Lung (tissue), 12 donors: Measurements from ENCODE around the gene AGFG2. TPM values are rescaled to one million over a fixed set of nuclear protein-coding genes. Genes with fewer than 3 reads are reported as not detected.

Source experiments
- ATAC-seq: fragments of 200-7000 bp; cut with Tn5 transposase; one replicate; pipeline ENCODE4 v1.9.1; 2020; ENCODE audit warnings: moderate number of reproducible peaks; ENCODE audit not compliant: insufficient read depth, low FRiP score
- DNase-seq, 3 donors: peaks; one replicate each; pipeline ENCODE4 v3.0.0-alpha.2; 2013 to 2017
- H3K27ac ChIP-seq, 2 donors: one replicate each; pipeline ENCODE4 v1.5.1; 2013; ENCODE audit warnings: mild to moderate bottlenecking in 2 of 2, moderate library complexity in 2 of 2, control low read depth in 1 of 2, inconsistent platforms in 1 of 2, low read depth in 1 of 2, low read length in 1 of 2
- H3K27me3 ChIP-seq, 3 donors: one replicate each; pipeline ENCODE4 v1.5.1; 2013; ENCODE audit warnings: low read length in 2 of 3; ENCODE audit not compliant: control insufficient read depth in 3 of 3, insufficient read depth in 3 of 3
- H3K36me3 ChIP-seq, 4 donors: one replicate each; pipeline ENCODE4 v1.5.1; 2013; ENCODE audit warnings: low read length in 4 of 4, mild to moderate bottlenecking in 1 of 4, moderate library complexity in 1 of 4; ENCODE audit not compliant: control insufficient read depth in 4 of 4, insufficient read depth in 4 of 4
- H3K4me1 ChIP-seq, 5 donors: one replicate each; pipeline ENCODE4 v1.5.1; 2013; ENCODE audit warnings: low read length in 5 of 5, mild to moderate bottlenecking in 2 of 5, moderate library complexity in 1 of 5; ENCODE audit not compliant: control insufficient read depth in 5 of 5, insufficient read depth in 5 of 5
- H3K4me3 ChIP-seq: one replicate; pipeline ENCODE4 v1.5.1; 2013; ENCODE audit warnings: mild to moderate bottlenecking, control low read depth, moderate library complexity
- H3K9ac ChIP-seq, 2 donors: one replicate each; pipeline ENCODE4 v1.5.1; 2013; ENCODE audit warnings: low read length in 2 of 2, control low read depth in 1 of 2; ENCODE audit not compliant: insufficient read depth in 1 of 2
- H3K9me3 ChIP-seq, 4 donors: one replicate each; pipeline ENCODE4 v1.5.1; 2013; ENCODE audit warnings: low read length in 3 of 4, mild to moderate bottlenecking in 1 of 4, moderate library complexity in 1 of 4; ENCODE audit not compliant: control insufficient read depth in 4 of 4, insufficient read depth in 3 of 4
- WGBS, 2 donors: extraction: QIAGEN DNeasy Blood & Tissue Kit; methylation state at CpG; one replicate each; pipeline ENCODE4 v1.1.7; 2013; 5-methylcytosine and 5-hydroxymethylcytosine counted together
- polyA plus RNA-seq, 2 donors: library from polyadenylated mRNA; stranded (reverse); fragments of 200-250 nt; gene quantifications; one replicate each; pipeline ENCODE4 v1.2.1, GENCODE V29; 2013
- total RNA-seq, 2 donors: library from RNA; depleted of rRNA in 1 of 2; stranded (reverse); fragments of >200 nt in 1 of 2; gene quantifications; one replicate each; pipeline ENCODE4 v1.2.1, GENCODE V29; 2014 to 2021
- TF ChIP-seq, protein P1 (sequence below): IDR thresholded peaks from 2 replicates; pipeline ENCODE4 v1.5.1; 2012; ENCODE audit warnings: mild to moderate bottlenecking; ENCODE audit errors: control extremely low read depth, extremely low read depth
- donor health status: control.
- donor health status: control.
- donor health status: Bipolar disorder and iron deficiency.
- donor health status: healthy.
- donor health status: DM: yes; HTN: yes; CAD: no.

Gene AGFG2
- total and polyA plus RNA-seq, 4 donors: 15.9 to 36.0 (median 19.7) TPM

- no peak overlapping the region for H3K27ac ChIP-seq
- peaks cover 0 to 35% (median 8%) of the 10 kb centered on the region in 5 donors for H3K4me1 ChIP-seq
- ATAC-seq (no peak), DNase-seq (peak in 2 of 3 donors; percentile 24 to 58)
- H3K4me3 ChIP-seq: no peak overlapping the region
- H3K9me3 ChIP-seq: no peaks in the 10 kb centered on the region
- TF ChIP-seq, protein P1, sequence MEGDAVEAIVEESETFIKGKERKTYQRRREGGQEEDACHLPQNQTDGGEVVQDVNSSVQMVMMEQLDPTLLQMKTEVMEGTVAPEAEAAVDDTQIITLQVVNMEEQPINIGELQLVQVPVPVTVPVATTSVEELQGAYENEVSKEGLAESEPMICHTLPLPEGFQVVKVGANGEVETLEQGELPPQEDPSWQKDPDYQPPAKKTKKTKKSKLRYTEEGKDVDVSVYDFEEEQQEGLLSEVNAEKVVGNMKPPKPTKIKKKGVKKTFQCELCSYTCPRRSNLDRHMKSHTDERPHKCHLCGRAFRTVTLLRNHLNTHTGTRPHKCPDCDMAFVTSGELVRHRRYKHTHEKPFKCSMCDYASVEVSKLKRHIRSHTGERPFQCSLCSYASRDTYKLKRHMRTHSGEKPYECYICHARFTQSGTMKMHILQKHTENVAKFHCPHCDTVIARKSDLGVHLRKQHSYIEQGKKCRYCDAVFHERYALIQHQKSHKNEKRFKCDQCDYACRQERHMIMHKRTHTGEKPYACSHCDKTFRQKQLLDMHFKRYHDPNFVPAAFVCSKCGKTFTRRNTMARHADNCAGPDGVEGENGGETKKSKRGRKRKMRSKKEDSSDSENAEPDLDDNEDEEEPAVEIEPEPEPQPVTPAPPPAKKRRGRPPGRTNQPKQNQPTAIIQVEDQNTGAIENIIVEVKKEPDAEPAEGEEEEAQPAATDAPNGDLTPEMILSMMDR: peak; percentile 28
- no peak overlapping the region for H3K9ac ChIP-seq
- no peaks in the 10 kb centered on the region for H3K27me3 ChIP-seq
- H3K36me3 ChIP-seq: no peaks in the 10 kb centered on the region
- WGBS, 2 donors: 65 to 75% methylated on average over 1 of the region's 1 CpG
Measured at GRCh38 chr7:100588438-100588837, 49.4 kb downstream of the AGFG2 start.

DNA sequence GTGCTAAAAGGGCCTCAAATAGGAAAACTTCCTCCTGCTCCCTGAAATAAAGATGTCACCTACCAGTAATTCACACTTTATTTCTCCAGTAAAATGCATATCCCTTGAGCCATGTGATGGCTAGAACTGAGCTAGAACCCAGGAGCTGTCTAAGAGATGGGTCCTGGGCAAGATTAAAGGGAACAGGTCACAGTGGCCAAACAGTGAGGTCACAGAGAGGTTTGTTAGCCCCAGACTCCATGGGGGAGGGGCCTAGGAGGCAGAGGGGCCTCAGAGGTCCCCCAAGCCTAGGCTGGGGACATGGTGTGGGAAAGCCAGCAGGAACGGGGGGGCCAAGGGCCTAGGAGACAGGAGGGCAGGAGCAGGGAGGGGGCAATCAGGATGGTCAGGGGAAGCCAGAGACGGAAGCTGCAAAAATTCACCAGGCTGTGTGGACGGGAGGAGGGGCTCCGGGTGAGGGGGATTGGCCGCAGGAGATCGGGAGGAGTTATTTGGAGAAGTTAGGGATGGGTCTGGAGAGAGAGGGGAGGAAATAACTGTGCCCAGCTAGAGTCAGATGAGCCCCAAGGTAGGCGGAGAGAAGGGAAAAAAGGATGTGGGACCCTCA lies 50.4 kb downstream of the AGFG2 start:
- no peak overlapping the region for H3K4me3 ChIP-seq
- H3K4me1 ChIP-seq: peaks cover 0 to 28% (median 3%) of the 10 kb centered on the region in 5 donors
- DNase-seq (peak; percentile 61 to 74 (median 62)), ATAC-seq (no peak)
- WGBS, 2 donors: 55 to 56% methylated on average over 7 of the region's 7 CpGs
- H3K27ac ChIP-seq: no peak overlapping the region
- TF ChIP-seq, protein P1: no peak
- no peaks in the 10 kb centered on the region for H3K9me3 ChIP-seq
- H3K36me3 ChIP-seq: no peaks in the 10 kb centered on the region
- no peaks in the 10 kb centered on the region for H3K27me3 ChIP-seq
- H3K9ac ChIP-seq: peak overlapping the region in 1 of 2 donors; percentile 46

GRCh38 chr7:100590077-100590737 lies 51.2 kb downstream of the AGFG2 start:
- peak overlapping the region in 1 of 2 donors; percentile 46 for H3K9ac ChIP-seq
- 27 to 32% methylated on average over 20 of the region's 20 CpGs for WGBS, 2 donors
- peak; percentile 80 to 86 (median 81) for DNase-seq

More at GRCh38 chr7:100590077-100590737, 51.2 kb downstream of the AGFG2 start:
- no peaks in the 10 kb centered on the region for H3K27me3 ChIP-seq
- ATAC-seq: no peak
- H3K36me3 ChIP-seq: no peaks in the 10 kb centered on the region
- H3K4me1 ChIP-seq: peaks cover 0 to 20% (median 3%) of the 10 kb centered on the region in 5 donors
- no peak overlapping the region for H3K4me3 ChIP-seq
- TF ChIP-seq, protein P1: no peak
- H3K9me3 ChIP-seq: no peaks in the 10 kb centered on the region
- H3K27ac ChIP-seq: no peak overlapping the region
